HG03175 (cell line): ENCODE measurements around the gene PAX7.
"Not testable (repeated sequence)": the region's sequence is repeated elsewhere in the genome, so short reads cannot be mapped to it uniquely, and the experiment has no call there.

Experiments used
- ATAC-seq: cut with Tn5 transposase; IDR thresholded peaks from one replicate; pipeline ENCODE4 v1.9.1; 2021; ENCODE audit warnings: mild to moderate bottlenecking, moderate library complexity; ENCODE audit not compliant: unreplicated experiment

The PAX7 gene

DNA sequence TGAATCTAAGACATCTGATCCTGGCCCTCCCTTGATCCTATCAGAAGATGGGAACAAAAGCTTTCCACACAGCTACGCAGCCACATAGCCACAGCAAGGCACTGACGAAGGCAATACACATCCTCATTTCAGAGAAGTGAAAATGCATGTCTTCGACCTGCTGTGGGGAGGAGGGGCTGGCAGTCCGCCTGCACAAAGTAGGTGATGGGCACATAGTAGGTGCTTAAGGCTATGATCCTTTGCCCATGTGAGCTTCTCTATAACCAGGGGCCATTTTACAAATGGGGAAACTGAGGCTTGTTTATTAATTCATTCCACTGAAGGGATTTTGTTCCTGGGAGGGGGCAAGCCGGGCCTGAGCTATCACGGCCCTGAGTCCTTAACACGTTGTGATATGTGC, 94.2 kb downstream of the PAX7 start:
- no peak for ATAC-seq

GRCh38 chr1:18725231-18725895, 94.7 kb downstream of the PAX7 start:
- no peak for ATAC-seq

DNA sequence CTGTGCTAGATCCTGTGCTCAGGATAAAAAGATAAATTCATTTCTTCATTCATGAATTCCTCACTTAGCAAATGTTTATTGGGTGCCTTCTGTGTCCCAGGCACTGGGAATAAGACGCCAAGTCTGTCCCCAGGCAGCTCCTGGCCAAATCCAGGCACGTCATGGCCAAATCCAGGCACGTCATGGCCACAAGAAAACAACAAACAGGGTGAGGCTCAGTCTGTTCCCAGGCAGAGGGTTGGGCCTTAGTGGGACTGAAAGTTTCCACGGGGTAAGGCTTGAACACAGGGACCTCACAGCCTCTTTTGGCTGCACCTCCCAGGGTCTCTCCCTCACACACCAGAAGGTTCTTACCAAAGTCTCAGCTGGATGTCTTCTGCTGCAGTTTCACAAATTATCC, 95.7 kb downstream of the PAX7 start:
- ATAC-seq: no peak

DNA sequence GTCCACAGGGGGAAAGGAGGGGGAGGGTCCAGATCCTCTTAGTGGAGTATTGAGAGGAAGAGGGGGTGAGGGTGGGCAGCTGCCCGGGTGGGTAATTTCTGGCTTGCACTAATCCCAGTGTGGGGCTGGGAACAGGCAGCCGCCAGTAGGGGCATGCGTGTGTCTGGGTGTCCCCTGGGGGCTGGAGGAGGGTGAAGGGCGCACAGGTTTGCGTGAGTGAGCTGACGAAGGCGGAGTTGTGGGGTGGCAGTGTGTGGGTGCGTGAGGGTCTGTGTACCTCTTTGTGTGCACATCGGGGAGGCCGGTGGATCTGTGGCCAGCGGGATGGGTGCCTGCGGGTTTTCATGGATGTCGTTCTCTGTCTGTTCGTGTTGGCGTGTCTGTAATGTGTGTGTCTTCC, 97.3 kb downstream of the PAX7 start:
- ATAC-seq: no peak

- no peak for ATAC-seq
These were observed 99.7 kb downstream of the PAX7 start for GRCh38 chr1:18730321-18730720.

GRCh38 chr1:18731148-18731547, 100.5 kb downstream of the PAX7 start:
- no peak for ATAC-seq

- no peak for ATAC-seq
These were observed 101.1 kb downstream of the PAX7 start for GRCh38 chr1:18731591-18732235.

DNA sequence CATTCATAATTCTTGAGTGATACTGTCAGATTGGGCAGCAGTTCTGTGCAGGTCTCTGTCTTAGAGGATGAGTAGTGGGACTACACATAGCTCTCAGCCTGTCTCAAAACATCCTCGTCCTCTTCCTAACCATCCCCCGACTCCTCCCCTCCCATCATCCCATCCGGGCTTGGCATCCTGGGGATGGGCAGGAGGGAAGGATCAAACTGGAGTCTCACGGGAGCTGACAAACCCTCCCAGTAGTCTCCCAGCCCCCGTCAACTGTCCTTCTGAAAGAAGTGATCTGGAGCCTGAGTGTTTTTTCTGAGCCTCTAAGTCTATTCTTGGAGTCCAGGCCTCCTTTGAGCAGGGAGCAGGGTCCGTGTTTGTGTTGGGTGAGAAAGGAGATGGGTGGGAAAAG, 102.0 kb downstream of the PAX7 start:
- no peak for ATAC-seq

DNA sequence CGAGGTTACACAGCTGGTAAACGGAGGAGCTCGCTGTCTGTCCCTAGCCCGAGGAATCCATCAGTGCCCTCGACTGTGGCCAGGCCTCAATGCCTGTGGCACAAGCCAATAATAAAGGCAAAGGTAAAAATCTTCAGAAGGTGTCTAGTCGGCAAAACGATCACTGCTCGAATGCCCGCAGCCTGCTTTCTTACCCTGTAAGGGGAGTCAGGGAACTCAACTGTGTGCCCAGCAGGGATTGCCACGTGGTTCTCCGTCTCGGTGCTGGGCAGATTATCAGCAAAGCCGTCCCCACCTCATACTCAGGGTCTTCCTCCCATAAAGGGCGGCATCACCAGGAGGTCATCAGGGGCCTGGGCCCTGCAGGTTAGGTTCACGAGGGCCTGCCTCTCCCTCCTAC, 103.4 kb downstream of the PAX7 start:
- ATAC-seq: no peak

- ATAC-seq: no peak
These were observed 104.0 kb downstream of the PAX7 start for GRCh38 chr1:18734461-18735223.

DNA sequence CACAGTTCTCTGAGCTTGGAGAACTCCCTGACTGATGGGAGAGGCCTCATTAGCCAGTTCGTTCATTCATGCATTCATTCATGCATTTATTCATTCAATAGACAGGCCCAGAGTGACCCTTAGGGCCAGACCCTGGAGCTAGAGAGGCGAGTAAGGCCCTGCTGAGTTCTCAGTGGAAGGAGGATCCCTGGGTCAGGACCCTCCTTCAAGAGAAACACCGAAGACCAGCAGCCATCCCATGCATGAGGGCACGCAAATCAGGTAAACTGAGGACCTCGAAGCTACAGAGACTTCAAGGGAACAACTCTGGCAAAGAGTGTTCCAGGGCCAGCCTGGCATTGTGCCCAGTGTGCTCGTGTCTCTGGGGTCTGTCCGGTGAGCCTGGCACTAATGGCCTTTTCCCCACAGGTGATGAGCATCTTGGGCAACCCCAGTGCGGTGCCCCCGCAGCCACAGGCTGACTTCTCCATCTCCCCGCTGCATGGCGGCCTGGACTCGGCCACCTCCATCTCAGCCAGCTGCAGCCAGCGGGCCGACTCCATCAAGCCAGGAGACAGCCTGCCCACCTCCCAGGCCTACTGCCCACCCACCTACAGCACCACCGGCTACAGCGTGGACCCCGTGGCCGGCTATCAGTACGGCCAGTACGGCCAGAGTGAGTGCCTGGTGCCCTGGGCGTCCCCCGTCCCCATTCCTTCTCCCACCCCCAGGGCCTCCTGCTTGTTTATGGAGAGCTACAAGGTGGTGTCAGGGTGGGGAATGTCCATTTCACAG, 104.8 kb downstream of the PAX7 start:
- no peak for ATAC-seq

GRCh38 chr1:18736958-18737357, 106.3 kb downstream of the PAX7 start:
- ATAC-seq: no peak

GRCh38 chr1:18738126-18738525, 107.5 kb downstream of the PAX7 start:
- no peak for ATAC-seq

DNA sequence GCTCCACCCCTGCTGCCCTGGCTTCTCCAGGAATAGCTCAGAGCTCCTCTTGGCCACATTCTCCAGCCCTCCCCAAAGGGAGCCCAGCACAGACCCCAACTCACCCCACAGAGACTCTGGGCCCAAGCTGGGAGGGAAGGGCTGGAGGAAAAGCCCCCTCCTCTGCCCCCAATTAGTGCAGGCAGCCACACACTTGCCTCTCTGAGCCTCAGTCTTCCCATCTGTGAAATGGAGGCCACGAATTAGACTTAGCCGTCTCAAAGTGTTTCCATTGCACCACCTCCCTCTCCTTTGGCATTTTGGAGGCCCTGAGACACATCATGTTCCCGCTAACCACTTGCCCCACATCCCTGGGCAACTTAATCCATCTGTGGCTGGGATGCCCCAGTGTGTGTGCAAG, 108.0 kb downstream of the PAX7 start:
- no peak for ATAC-seq

GRCh38 chr1:18739408-18739807, 108.8 kb downstream of the PAX7 start:
- ATAC-seq: no peak

DNA sequence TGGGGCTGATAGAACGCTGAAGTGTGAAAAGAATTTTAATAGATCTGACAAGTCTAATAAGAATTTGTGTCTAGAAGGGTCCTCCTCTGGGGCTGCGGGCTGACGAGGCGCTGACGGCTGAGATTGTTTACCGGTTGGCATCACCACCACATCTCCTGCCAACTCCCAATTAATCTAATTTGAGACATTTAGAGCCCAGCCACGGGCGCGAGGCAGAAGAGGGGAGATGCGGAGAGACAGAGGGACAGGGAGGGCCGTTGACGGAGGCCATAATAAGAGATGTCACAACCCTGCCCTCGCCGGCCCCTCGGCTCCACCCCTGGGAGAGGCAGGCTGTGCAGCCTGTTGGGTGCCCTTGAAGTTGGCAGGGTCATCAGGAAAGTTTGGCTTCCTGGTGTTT, 109.3 kb downstream of the PAX7 start:
- ATAC-seq: no peak

DNA sequence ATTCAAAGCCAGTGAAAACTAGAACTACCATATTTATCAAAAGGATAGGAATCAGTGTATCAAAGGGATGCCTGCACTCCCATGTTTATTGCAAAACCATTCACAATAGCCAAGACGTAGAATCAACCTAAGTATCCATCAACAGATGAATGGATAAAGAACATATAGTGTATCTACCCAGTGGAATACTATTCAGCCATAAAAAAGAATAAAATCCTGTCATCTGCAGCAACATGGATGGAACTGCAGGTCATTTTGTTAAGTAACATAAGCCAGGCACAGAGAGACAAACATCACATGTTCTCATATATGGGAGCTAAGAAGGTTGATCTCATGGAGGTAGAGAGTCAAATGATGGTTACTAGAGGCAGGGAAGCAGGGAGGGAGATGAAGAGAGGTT, 110.0 kb downstream of the PAX7 start:
- no peak for ATAC-seq

DNA sequence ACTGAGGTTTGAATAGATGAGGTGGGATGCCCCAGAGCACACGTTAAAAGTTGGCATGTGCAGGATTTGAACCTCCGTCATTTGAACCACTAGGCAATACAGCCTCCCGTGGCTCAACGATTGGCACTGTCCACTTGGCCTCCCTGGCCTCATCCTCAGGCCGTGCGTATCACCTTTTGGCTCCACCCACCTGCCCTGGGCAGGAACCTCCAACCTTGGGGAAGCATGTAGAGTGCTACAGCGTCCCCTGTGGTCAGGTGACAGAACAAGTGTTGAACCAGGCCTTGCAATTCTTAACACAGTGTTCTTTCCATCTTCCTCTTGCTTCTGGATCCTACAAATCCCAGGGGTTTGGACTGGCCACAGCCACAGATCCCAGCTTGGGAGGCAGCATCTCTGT, 112.6 kb downstream of the PAX7 start:
- ATAC-seq: no peak

GRCh38 chr1:18744381-18744780, 113.7 kb downstream of the PAX7 start:
- ATAC-seq: not testable (repeated sequence)

- no peak for ATAC-seq
These were observed 116.3 kb downstream of the PAX7 start for GRCh38 chr1:18746981-18747380.

- no peak for ATAC-seq
These were observed 117.0 kb downstream of the PAX7 start for GRCh38 chr1:18747671-18748070.
